ENCODE data around the gene PBX3. TPM values are rescaled to one million over a fixed set of nuclear protein-coding genes. Genes with fewer than 3 reads are reported as not detected.
A peak's percentile ranks its signal among the peaks of the same experiment; 100 is the strongest.

Gene PBX3
- total RNA-seq, 2 donors from 2014 or later = 21.4 to 40.2 TPM

- H3K9me3 Mint-ChIP-seq = no peaks in the 10 kb centered on the region
- DNase-seq (ENCODE audit: low spot score) = no peak
- no peaks in the 10 kb centered on the region for H3K36me3 Mint-ChIP-seq
- H3K27ac Mint-ChIP-seq = no peak overlapping the region
- peak overlapping the region; percentile 86 for H3K4me3 Mint-ChIP-seq
- ATAC-seq = peak; percentile 67 to 70
- no peaks in the 10 kb centered on the region for H3K27me3 Mint-ChIP-seq
- peaks cover 0 to 8% of the 10 kb centered on the region in 2 donors for H3K4me1 Mint-ChIP-seq (ENCODE audit: low read depth in 2 of 2)
These were observed 82.6 kb downstream of the PBX3 start for GRCh38 chr9:125829743-125830142.

GRCh38 chr9:125831054-125831453 is 83.9 kb downstream of the PBX3 start:
- no peaks in the 10 kb centered on the region for H3K27me3 Mint-ChIP-seq
- peak overlapping the region in 1 of 2 donors; percentile 1 for H3K27ac Mint-ChIP-seq
- ATAC-seq (no peak), DNase-seq (ENCODE audit: low spot score) (no peak)
- H3K9me3 Mint-ChIP-seq = no peaks in the 10 kb centered on the region
- H3K4me3 Mint-ChIP-seq = peak overlapping the region; percentile 23
- peaks cover 0 to 8% of the 10 kb centered on the region in 2 donors for H3K4me1 Mint-ChIP-seq (ENCODE audit: low read depth in 2 of 2)
- no peaks in the 10 kb centered on the region for H3K36me3 Mint-ChIP-seq

- Mint-ChIP-seq H3K4me1 (ENCODE audit: low read depth in 2 of 2) (peaks cover 2 to 8% of the 10 kb centered on the region in 2 donors), H3K27ac (no peak overlapping the region)
These were observed 84.4 kb downstream of the PBX3 start for GRCh38 chr9:125831616-125832015.

GRCh38 chr9:125835655-125836054 is 88.5 kb downstream of the PBX3 start:
- Mint-ChIP-seq H3K27ac (no peak overlapping the region), H3K4me1 (ENCODE audit: low read depth in 2 of 2) (peaks cover 5% of the 10 kb centered on the region in 2 donors), H3K27me3 (no peaks in the 10 kb centered on the region), H3K4me3 (no peak overlapping the region), H3K36me3 (no peaks in the 10 kb centered on the region), H3K9me3 (no peaks in the 10 kb centered on the region)
- ATAC-seq (no peak), DNase-seq (ENCODE audit: low spot score) (no peak)

More at GRCh38 chr9:125831616-125832015, 84.4 kb downstream of the PBX3 start:
- DNase-seq (ENCODE audit: low spot score) = no peak
- no peak overlapping the region for H3K4me3 Mint-ChIP-seq
- ATAC-seq = no peak
- H3K27me3 Mint-ChIP-seq = no peaks in the 10 kb centered on the region
- no peaks in the 10 kb centered on the region for H3K9me3 Mint-ChIP-seq
- H3K36me3 Mint-ChIP-seq = no peaks in the 10 kb centered on the region

GRCh38 chr9:125839317-125839716 is 92.1 kb downstream of the PBX3 start:
- ATAC-seq = no peak
- no peaks in the 10 kb centered on the region for H3K9me3 Mint-ChIP-seq
- H3K27me3 Mint-ChIP-seq = no peaks in the 10 kb centered on the region
- H3K4me3 Mint-ChIP-seq = no peak overlapping the region
- no peaks in the 10 kb centered on the region for H3K36me3 Mint-ChIP-seq
- no peak for DNase-seq (ENCODE audit: low spot score)
- no peak overlapping the region for H3K27ac Mint-ChIP-seq
- peaks cover 3 to 5% of the 10 kb centered on the region in 2 donors for H3K4me1 Mint-ChIP-seq (ENCODE audit: low read depth in 2 of 2)

GRCh38 chr9:125841444-125841843 is 94.3 kb downstream of the PBX3 start:
- DNase-seq (ENCODE audit: low spot score) (no peak), ATAC-seq (no peak)
- Mint-ChIP-seq H3K27me3 (no peaks in the 10 kb centered on the region), H3K4me1 (ENCODE audit: low read depth in 2 of 2) (peaks cover 3 to 5% of the 10 kb centered on the region in 2 donors), H3K36me3 (no peaks in the 10 kb centered on the region), H3K9me3 (no peaks in the 10 kb centered on the region), H3K27ac (no peak overlapping the region), H3K4me3 (no peak overlapping the region)

GRCh38 chr9:125842242-125842641 is 95.1 kb downstream of the PBX3 start:
- Mint-ChIP-seq H3K4me1 (ENCODE audit: low read depth in 2 of 2) (peaks cover 0 to 3% of the 10 kb centered on the region in 2 donors), H3K27me3 (no peaks in the 10 kb centered on the region), H3K4me3 (no peak overlapping the region), H3K27ac (no peak overlapping the region), H3K36me3 (no peaks in the 10 kb centered on the region), H3K9me3 (no peaks in the 10 kb centered on the region)
- no peak for DNase-seq (ENCODE audit: low spot score)
- ATAC-seq = no peak

- no peak for DNase-seq (ENCODE audit: low spot score)
- no peak for ATAC-seq
- no peaks in the 10 kb centered on the region for H3K36me3 Mint-ChIP-seq
- no peaks in the 10 kb centered on the region for H3K27me3 Mint-ChIP-seq
- no peak overlapping the region for H3K27ac Mint-ChIP-seq
- H3K9me3 Mint-ChIP-seq = no peaks in the 10 kb centered on the region
- no peak overlapping the region for H3K4me3 Mint-ChIP-seq
- peaks cover 0 to 3% of the 10 kb centered on the region in 2 donors for H3K4me1 Mint-ChIP-seq (ENCODE audit: low read depth in 2 of 2)
These were observed 96.5 kb downstream of the PBX3 start for GRCh38 chr9:125843646-125844045.

- H3K27me3 Mint-ChIP-seq = no peaks in the 10 kb centered on the region
- no peak for DNase-seq (ENCODE audit: low spot score)
- H3K4me3 Mint-ChIP-seq = no peak overlapping the region
- H3K36me3 Mint-ChIP-seq = no peaks in the 10 kb centered on the region
- peaks cover 0 to 3% of the 10 kb centered on the region in 2 donors for H3K4me1 Mint-ChIP-seq (ENCODE audit: low read depth in 2 of 2)
- no peaks in the 10 kb centered on the region for H3K9me3 Mint-ChIP-seq
- ATAC-seq = no peak
- H3K27ac Mint-ChIP-seq = no peak overlapping the region
These were observed 97.4 kb downstream of the PBX3 start for GRCh38 chr9:125844611-125845010.

GRCh38 chr9:125845271-125845808 is 98.2 kb downstream of the PBX3 start:
- H3K27me3 Mint-ChIP-seq = no peaks in the 10 kb centered on the region

GRCh38 chr9:125847735-125848134 is 100.6 kb downstream of the PBX3 start:
- Mint-ChIP-seq H3K27me3 (no peaks in the 10 kb centered on the region), H3K36me3 (no peaks in the 10 kb centered on the region), H3K4me3 (no peak overlapping the region), H3K27ac (no peak overlapping the region), H3K4me1 (ENCODE audit: low read depth in 2 of 2) (peaks cover 0 to 3% of the 10 kb centered on the region in 2 donors), H3K9me3 (no peaks in the 10 kb centered on the region)
- DNase-seq (ENCODE audit: low spot score) (no peak), ATAC-seq (no peak)

More at GRCh38 chr9:125845271-125845808, 98.2 kb downstream of the PBX3 start:
- Mint-ChIP-seq H3K27ac (no peak overlapping the region), H3K9me3 (no peaks in the 10 kb centered on the region), H3K4me3 (no peak overlapping the region), H3K36me3 (no peaks in the 10 kb centered on the region), H3K4me1 (ENCODE audit: low read depth in 2 of 2) (peaks cover 0 to 3% of the 10 kb centered on the region in 2 donors)
- no peak for DNase-seq (ENCODE audit: low spot score)
- no peak for ATAC-seq

GRCh38 chr9:125850106-125850632 is 103.0 kb downstream of the PBX3 start:
- no peaks in the 10 kb centered on the region for H3K9me3 Mint-ChIP-seq
- no peaks in the 10 kb centered on the region for H3K36me3 Mint-ChIP-seq
- no peak overlapping the region for H3K27ac Mint-ChIP-seq
- H3K4me3 Mint-ChIP-seq = no peak overlapping the region
- H3K27me3 Mint-ChIP-seq = no peaks in the 10 kb centered on the region
- H3K4me1 Mint-ChIP-seq (ENCODE audit: low read depth in 2 of 2) = peaks cover 2 to 5% of the 10 kb centered on the region in 2 donors
- no peak for ATAC-seq
- DNase-seq (ENCODE audit: low spot score) = no peak

GRCh38 chr9:125850763-125851162 is 103.6 kb downstream of the PBX3 start:
- H3K27me3 Mint-ChIP-seq = no peaks in the 10 kb centered on the region
- no peaks in the 10 kb centered on the region for H3K9me3 Mint-ChIP-seq
- no peak overlapping the region for H3K27ac Mint-ChIP-seq
- DNase-seq (ENCODE audit: low spot score) (no peak), ATAC-seq (no peak)
- H3K4me1 Mint-ChIP-seq (ENCODE audit: low read depth in 2 of 2) = peaks cover 2 to 5% of the 10 kb centered on the region in 2 donors
- H3K36me3 Mint-ChIP-seq = no peaks in the 10 kb centered on the region
- no peak overlapping the region for H3K4me3 Mint-ChIP-seq

- no peak for DNase-seq (ENCODE audit: low spot score)
- Mint-ChIP-seq H3K27me3 (no peaks in the 10 kb centered on the region), H3K36me3 (no peaks in the 10 kb centered on the region), H3K27ac (no peak overlapping the region), H3K9me3 (no peaks in the 10 kb centered on the region), H3K4me3 (no peak overlapping the region), H3K4me1 (ENCODE audit: low read depth in 2 of 2) (peaks cover 2 to 5% of the 10 kb centered on the region in 2 donors)
- no peak for ATAC-seq
These were observed 104.8 kb downstream of the PBX3 start for GRCh38 chr9:125851979-125852378.

- Mint-ChIP-seq H3K36me3 (no peaks in the 10 kb centered on the region), H3K4me3 (no peak overlapping the region), H3K9me3 (no peaks in the 10 kb centered on the region), H3K4me1 (ENCODE audit: low read depth in 2 of 2) (peaks cover 2 to 5% of the 10 kb centered on the region in 2 donors), H3K27me3 (no peaks in the 10 kb centered on the region), H3K27ac (no peak overlapping the region)
- ATAC-seq (no peak), DNase-seq (ENCODE audit: low spot score) (no peak)
These were observed 105.2 kb downstream of the PBX3 start for GRCh38 chr9:125852386-125852785.

All from natural killer cell treated with Interleukin-12 subunit alpha and Interleukin-12 subunit beta and Interleukin-15 and Interleukin-18, amount 100 ng/mL, for 72 hours (primary cell).